Measurements from ENCODE around the gene CTNND2. TPM values are rescaled to one million over a fixed set of nuclear protein-coding genes. Genes with fewer than 3 reads are reported as not detected.
"Not testable (repeated sequence)": the region's sequence is repeated elsewhere in the genome, so short reads cannot be mapped to it uniquely, and the experiment has no call there.

Gene CTNND2
- total RNA-seq, 4 donors from 2014 or later = 1.3 to 2.5 (median 2.1) TPM

- no peak for TF ChIP-seq EP300 (IDR thresholded peaks at IDR 0.05)
- TF ChIP-seq POLR2A (IDR thresholded peaks at IDR 0.05; ENCODE audit: low read depth) = no peak
- TF ChIP-seq CTCF (IDR thresholded peaks at IDR 0.05) = no peak
- no peak for TF ChIP-seq POLR2AphosphoS5 (IDR thresholded peaks at IDR 0.05)
- WGBS = 63% methylated on average over 6 of the region's 6 CpGs
These were observed 481.9 kb downstream of the CTNND2 start for GRCh38 chr5:11422342-11422741.

GRCh38 chr5:11420969-11421368 lies 483.3 kb downstream of the CTNND2 start:
- no peaks in the 10 kb centered on the region for H3K4me1 ChIP-seq
- intact Hi-C loops (cut with DNase I) = no loop called here
- no peaks in the 10 kb centered on the region for H3K9me3 ChIP-seq
- H3K4me3 ChIP-seq = no peak overlapping the region
- no peaks in the 10 kb centered on the region for H3K36me3 ChIP-seq
- TF ChIP-seq CTCF (IDR thresholded peaks at IDR 0.05) = no peak
- no peak for DNase-seq (ENCODE audit: extremely low spot score)
- no peaks in the 10 kb centered on the region for H3K27me3 ChIP-seq
- no peak overlapping the region for H3K27ac ChIP-seq (replicated peaks in 1 of 4)
- WGBS = 97% methylated on average over 2 of the region's 2 CpGs

More at GRCh38 chr5:11422342-11422741, 481.9 kb downstream of the CTNND2 start:
- Histone ChIP-seq H3K4me3 (no peak overlapping the region), H3K36me3 (no peaks in the 10 kb centered on the region), H3K4me1 (no peaks in the 10 kb centered on the region), H3K9me3 (no peaks in the 10 kb centered on the region), H3K27ac (replicated peaks in 1 of 4) (no peak overlapping the region), H3K27me3 (no peaks in the 10 kb centered on the region)
- intact Hi-C loops (cut with DNase I) = no loop called here
- no peak for DNase-seq (ENCODE audit: extremely low spot score)

GRCh38 chr5:11415751-11416150 lies 488.5 kb downstream of the CTNND2 start:
- Histone ChIP-seq H3K27ac (replicated peaks in 1 of 4) (no peak overlapping the region), H3K36me3 (no peaks in the 10 kb centered on the region), H3K4me3 (no peak overlapping the region), H3K27me3 (no peaks in the 10 kb centered on the region), H3K4me1 (no peaks in the 10 kb centered on the region), H3K9me3 (no peaks in the 10 kb centered on the region)
- DNase-seq (ENCODE audit: extremely low spot score) = no peak
- intact Hi-C loops (cut with DNase I) = no loop called here
- TF ChIP-seq CTCF (IDR thresholded peaks at IDR 0.05) (no peak), POLR2A (IDR thresholded peaks at IDR 0.05; ENCODE audit: low read depth) (no peak), EP300 (IDR thresholded peaks at IDR 0.05) (no peak), POLR2AphosphoS5 (IDR thresholded peaks at IDR 0.05) (no peak)
- WGBS = 48% methylated on average over 3 of the region's 3 CpGs

GRCh38 chr5:11414732-11415131 lies 489.5 kb downstream of the CTNND2 start:
- H3K36me3 ChIP-seq; DNase-seq (ENCODE audit: extremely low spot score); H3K4me1 ChIP-seq; intact Hi-C loops (cut with DNase I); H3K27ac ChIP-seq (replicated peaks in 1 of 4); H3K27me3 ChIP-seq; H3K9me3 ChIP-seq; H3K4me3 ChIP-seq: not testable (repeated sequence)
- WGBS = 56% methylated on average over 1 of the region's 1 CpG

- H3K4me3 ChIP-seq = no peak overlapping the region
- H3K27me3 ChIP-seq = no peaks in the 10 kb centered on the region
- H3K36me3 ChIP-seq = no peaks in the 10 kb centered on the region
- no peak for DNase-seq (ENCODE audit: extremely low spot score)
- H3K27ac ChIP-seq (replicated peaks in 1 of 4) = no peak overlapping the region
- WGBS = 95% methylated on average over 2 of the region's 2 CpGs
- no peaks in the 10 kb centered on the region for H3K4me1 ChIP-seq
- intact Hi-C loops (cut with DNase I) = no loop called here
- TF ChIP-seq CTCF (IDR thresholded peaks at IDR 0.05) (no peak), POLR2AphosphoS5 (IDR thresholded peaks at IDR 0.05) (no peak), POLR2A (IDR thresholded peaks at IDR 0.05; ENCODE audit: low read depth) (no peak), EP300 (IDR thresholded peaks at IDR 0.05) (no peak)
- no peaks in the 10 kb centered on the region for H3K9me3 ChIP-seq
These were observed 492.6 kb downstream of the CTNND2 start for GRCh38 chr5:11411621-11412020.

Measured in esophagus muscularis mucosa (tissue), 4 donors.